ENCODE data around the gene RAD51B.

Gene RAD51B

DNA sequence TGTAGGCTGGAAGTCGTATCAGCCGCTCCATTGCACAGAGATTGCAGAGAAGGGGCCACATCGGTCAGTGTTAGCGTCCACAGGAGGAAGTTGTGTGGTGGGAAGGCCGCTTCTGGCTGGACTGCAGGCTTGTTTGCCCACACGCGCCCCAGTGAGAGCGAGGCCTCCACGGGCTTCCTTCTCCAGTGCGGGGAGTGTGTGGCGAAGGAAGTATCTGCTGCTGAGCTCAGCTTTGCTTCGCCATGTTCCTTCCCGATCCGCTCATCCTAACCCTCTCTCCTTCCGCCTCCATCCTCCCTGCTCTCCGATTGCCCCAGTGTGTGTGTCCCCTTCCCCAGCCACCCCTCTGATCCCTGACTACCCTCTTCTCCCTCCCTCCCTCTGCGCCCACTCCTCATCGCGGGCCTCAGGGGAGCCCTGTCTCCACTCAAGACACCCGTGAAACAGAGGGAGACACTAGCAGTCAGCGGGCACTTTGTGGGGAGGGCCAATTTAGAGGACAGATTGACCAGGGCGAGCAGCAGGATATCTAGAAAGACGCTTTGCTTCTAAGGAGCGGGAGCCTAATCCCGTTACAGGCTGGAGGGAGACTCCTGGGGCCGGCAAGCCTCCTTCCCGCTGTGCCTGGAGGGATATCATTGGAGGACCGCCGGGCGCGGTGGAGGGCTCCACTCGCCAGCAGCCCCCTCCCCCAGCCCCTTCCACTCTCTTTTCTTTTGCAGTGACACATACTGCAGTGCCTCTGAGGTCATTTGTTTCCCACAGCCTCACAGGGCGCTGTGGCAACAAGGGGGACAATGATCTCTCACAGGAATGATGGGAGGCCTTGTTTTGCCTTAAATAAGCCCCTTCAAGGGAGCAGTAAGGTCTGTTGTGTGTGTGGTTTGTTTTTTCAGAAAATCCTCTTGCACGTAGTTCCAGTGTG, 544.5 kb downstream of the RAD51B start:
- DNase-seq (ENCODE audit: low spot score) = peak; percentile 76

- no peak for DNase-seq (ENCODE audit: low spot score)
These were observed 545.2 kb downstream of the RAD51B start for GRCh38 chr14:68364792-68365192.

GRCh38 chr14:68365228-68365627, 545.6 kb downstream of the RAD51B start:
- DNase-seq (ENCODE audit: low spot score) = no peak

GRCh38 chr14:68366656-68367055, 547.1 kb downstream of the RAD51B start:
- DNase-seq (ENCODE audit: low spot score) = no peak

- DNase-seq (ENCODE audit: low spot score) = peak; percentile 40
These were observed 548.0 kb downstream of the RAD51B start for GRCh38 chr14:68367536-68367935.

GRCh38 chr14:68368850-68369249, 549.3 kb downstream of the RAD51B start:
- no peak for DNase-seq (ENCODE audit: low spot score)

- DNase-seq (ENCODE audit: low spot score) = no peak
These were observed 549.9 kb downstream of the RAD51B start for GRCh38 chr14:68369281-68370056.

GRCh38 chr14:68370057-68370360, 550.4 kb downstream of the RAD51B start:
- DNase-seq (ENCODE audit: low spot score) = no peak

DNA sequence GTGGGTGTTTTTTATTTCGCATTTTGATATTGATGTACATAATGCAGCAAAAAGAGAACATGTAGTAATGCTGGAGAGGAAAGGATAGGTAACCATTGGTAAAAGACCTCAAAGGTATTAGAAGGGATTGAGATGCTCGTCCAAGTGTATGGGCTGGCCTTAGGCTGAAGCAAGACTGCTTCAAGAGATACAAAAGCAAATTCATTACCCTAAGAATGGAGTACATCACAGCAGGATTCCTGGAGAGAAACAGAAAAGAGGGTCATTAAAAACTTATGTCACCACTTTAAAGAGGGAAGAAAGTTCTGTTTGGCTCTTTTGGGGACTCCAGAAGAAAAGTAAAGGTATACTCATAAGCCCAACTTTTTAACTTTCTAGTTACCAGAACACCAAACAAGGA, 552.8 kb downstream of the RAD51B start:
- no peak for DNase-seq (ENCODE audit: low spot score)

DNA sequence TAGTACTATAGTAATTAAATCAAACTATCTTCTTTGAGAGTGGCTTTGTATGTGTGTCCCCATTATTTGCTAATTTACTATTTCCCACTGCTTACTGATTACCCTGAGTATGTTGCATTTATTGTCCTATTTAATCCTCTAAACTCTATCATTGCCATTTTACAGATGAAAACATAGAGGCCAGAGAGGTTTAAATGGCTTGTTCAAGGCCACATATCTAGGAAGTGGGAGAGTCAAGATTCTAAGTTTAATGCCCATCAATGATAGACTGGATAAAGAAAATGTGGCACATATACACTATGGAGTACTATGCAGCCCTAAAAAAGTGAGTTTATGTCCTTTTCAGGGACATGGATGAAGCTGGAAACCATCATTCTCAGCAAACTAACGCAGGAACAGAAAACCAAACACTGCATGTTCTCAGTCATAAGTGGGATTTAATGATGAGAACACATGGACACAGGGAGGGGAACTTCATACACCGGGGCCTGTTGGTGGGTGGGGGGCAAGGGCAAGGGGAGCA, 553.6 kb downstream of the RAD51B start:
- no peak for DNase-seq (ENCODE audit: low spot score)

DNA sequence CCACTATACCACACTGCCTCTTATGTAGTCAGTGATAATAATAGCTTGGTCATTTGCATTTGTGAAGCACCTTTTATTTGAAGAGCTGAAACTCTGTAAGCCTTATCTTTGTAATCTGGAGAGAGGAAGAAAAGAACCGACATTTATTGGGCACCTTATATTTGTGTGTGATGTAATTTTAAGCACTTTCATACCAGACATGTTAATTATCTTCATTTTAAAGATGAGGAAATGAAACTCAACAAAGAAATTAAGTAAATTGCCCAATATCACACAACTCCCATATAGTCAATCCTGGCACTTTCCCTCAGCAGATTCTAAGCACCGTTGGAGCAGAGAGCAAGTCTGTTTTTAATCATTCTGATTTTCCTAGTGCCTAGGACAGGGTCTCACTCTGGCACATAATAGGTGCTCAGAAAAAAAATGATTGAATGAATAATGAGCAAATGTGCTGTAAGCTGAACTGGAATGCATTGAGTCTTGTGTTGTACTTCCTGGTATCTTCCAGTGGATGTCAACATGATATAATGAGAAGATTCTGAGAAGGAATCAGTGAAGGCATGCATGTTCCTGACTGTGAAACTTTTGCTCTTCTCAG, 554.4 kb downstream of the RAD51B start:
- no peak for DNase-seq (ENCODE audit: low spot score)

DNA sequence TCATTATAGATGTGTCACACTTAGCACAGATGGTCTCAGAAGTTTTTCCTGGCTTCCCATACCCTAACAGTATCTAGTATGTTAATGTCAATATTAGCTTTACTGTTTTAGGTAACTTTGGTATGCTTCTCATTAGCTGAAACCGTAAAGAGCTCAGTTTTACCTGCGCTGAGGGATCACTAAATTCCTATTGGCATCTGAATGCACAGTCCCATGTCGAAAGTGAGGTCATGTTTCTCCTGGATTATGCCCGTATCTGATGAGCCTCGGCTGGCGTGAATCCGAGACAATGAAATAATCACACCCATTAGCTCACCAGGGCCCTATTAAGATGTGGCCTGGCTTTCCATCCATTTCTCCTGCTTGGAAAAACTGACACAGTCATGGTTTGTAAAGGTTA, 555.1 kb downstream of the RAD51B start:
- no peak for DNase-seq (ENCODE audit: low spot score)

DNA sequence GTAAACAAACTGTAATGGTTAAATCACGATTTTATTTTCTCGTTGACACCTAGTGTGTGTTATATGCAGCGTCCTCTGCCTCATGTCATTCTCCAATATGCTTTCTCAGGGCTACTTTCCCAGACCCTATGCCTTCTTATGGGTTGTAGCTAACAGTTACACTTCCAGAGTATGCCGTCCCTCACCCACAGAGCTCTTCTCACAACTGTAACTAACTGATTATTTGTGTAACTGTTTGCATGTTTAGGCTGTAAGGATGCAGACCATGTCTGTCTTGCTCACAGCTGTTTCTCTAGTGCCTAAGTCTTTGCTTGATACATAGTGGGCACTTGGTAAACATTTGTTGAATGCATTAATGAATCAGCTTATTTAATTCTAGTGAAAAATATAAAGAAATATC, 555.8 kb downstream of the RAD51B start:
- DNase-seq (ENCODE audit: low spot score) = no peak

- no peak for DNase-seq (ENCODE audit: low spot score)
These were observed 556.6 kb downstream of the RAD51B start for GRCh38 chr14:68376067-68376779.

DNA sequence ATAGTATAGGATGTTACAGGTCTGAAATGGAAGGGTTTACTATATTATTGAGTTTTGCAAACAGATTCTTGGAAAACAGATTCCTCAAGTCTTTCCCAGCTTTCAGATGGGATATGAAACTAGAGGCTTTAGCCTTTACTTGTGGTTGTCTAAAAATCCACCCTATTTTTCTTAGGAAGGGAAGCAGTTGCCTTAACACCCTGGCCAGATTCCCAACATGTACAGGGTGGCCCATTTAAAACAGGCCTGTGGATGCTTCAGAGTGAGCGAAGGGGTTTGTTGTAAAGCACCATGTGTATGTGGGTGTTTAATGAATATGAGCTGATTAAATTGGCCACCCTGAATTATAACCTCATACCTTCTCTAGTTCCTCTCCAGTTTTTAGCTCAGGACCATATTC, 557.4 kb downstream of the RAD51B start:
- no peak for DNase-seq (ENCODE audit: low spot score)

GRCh38 chr14:68377459-68377858, 557.9 kb downstream of the RAD51B start:
- DNase-seq (ENCODE audit: low spot score) = peak; percentile 90

DNA sequence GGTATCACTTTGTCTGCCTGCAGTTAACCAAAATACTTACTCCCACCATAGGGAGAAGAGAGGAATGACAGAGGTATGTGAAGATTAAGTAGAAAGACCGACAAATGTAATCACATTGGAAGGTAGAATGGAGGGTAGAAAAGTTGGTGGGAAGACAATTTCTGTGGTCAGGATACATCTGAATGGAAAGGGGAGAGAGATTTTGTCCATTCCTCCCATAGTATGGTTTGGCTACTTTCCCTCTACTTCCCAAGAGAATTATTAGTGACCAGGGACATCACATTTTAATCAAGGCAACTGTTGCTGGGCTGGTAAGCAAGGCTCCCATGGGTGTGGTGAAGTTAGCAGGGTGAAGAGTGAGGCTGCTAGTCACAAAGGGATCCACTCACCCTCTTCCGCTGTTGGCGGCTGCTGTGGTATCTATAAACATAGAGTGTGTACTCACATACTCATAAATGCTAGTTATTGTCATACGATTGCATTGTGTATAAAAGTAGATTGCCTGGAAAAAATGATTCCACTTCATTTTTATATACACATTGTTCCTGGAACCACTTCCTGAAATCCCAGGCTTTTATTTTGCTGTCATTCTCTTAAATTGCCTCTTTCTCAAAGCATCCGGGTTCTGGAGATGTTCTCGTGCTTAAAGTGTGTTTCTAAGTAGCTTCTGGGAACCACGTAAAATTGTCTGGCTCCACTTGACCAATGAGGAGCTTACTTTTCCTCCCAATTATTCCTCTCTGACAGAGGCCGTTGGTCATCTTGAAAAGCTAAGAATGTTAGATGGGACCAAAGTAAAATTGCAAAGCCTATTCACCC, 560.1 kb downstream of the RAD51B start:
- DNase-seq (ENCODE audit: low spot score) = no peak

- no peak for DNase-seq (ENCODE audit: low spot score)
These were observed 560.8 kb downstream of the RAD51B start for GRCh38 chr14:68380329-68380741.

GRCh38 chr14:68384335-68384734, 564.8 kb downstream of the RAD51B start:
- peak; percentile 82 for DNase-seq (ENCODE audit: low spot score)

DNA sequence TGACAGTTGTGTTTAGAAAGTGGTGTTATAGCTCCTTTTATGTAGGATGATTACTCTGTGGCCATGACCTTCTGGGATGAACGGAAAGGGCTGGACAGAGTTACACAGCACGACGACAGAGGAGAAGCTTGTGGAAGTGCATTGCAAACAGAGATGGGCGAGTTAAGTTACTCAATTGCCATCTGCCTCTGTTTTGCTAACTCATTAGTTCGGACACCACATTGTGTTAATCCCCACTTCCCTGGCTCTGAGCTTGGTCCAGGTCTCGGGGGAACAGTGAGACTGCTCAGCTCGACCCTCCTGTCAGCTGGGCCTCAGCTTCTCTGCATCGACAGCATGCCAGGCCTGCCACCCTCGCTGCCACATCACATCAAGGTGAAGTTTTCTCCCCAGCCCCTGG, 565.3 kb downstream of the RAD51B start:
- peak; percentile 26 for DNase-seq (ENCODE audit: low spot score)

DNA sequence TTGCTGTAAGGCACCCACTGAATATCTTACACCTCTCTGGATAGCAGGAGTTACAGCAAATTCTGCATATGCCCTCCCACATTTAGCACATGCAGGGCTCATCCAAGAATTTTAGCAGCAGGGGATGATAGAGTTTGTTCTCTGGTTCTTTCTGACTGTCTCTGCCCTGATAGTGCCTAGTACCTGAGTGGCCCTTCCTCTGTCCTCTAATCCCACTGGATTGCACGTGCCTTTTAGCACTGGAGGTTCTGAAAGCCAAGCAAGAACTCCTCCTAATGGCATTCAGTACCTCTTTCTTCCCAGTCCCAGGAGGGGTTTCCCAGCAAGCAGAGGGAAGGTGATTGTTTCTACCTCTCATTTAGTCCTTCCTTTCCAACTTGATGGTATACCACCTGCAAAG, 566.9 kb downstream of the RAD51B start:
- DNase-seq (ENCODE audit: low spot score) = no peak

All from Ammon's horn (tissue), 1 donor.